Stomach (tissue), 9 donors: ENCODE results near the gene SSBP4. TPM values are rescaled to one million over a fixed set of nuclear protein-coding genes. Genes with fewer than 3 reads are reported as not detected.
A peak's percentile ranks its signal among the peaks of the same experiment; 100 is the strongest.

ENCODE experiments used
- DNase-seq, 2 donors: peaks; one replicate each; pipeline versions ENCODE4 v3.0.0 to v3.0.0-alpha.2; 2013 to 2019
- H3K27ac ChIP-seq, 5 donors: fragments of 200-600 bp in 4 of 5; sonication (generic) in 4 of 5; one replicate each; pipeline ENCODE4 v1.5.1; 2013 to 2019; ENCODE audit warnings: mild to moderate bottlenecking in 1 of 5, moderate library complexity in 1 of 5
- H3K27me3 ChIP-seq, 3 donors: fragments of 200-600 bp; sonication (generic); one replicate each; pipeline ENCODE4 v1.5.1; 2017 to 2019; ENCODE audit warnings: mixed run types in 1 of 3
- H3K36me3 ChIP-seq, 4 donors: fragments of 200-600 bp; sonication (generic); 1 replicate in 3 of 4; 2 replicates in 1 of 4; pipeline ENCODE4 v1.5.1; 2016 to 2019
- H3K4me1 ChIP-seq, 4 donors: fragments of 200-600 bp; sonication (generic); one replicate each; pipeline ENCODE4 v1.5.1; 2016 to 2019
- H3K4me3 ChIP-seq, 4 donors: fragments of 200-600 bp; sonication (generic) in 3 of 4; one replicate each; pipeline ENCODE4 v1.5.1; 2016 to 2019; ENCODE audit warnings: mild to moderate bottlenecking in 1 of 4
- H3K9me3 ChIP-seq, 4 donors: fragments of 200-600 bp; sonication (generic); one replicate each; pipeline ENCODE4 v1.5.1; 2016 to 2019
- EP300 ChIP-seq: sonication (generic); formaldehyde crosslinking; IDR thresholded peaks from one replicate; pipeline ENCODE4 v1.6.1; 2017; ENCODE audit warnings: antibody characterized with exemption
- POLR2A ChIP-seq, 4 donors: fragments of 450-650 bp; IDR thresholded peaks; one replicate each; pipeline ENCODE4 v1.6.1; 2016; ENCODE audit warnings: antibody characterized with exemption in 4 of 4, control low read depth in 2 of 4, mild to moderate bottlenecking in 1 of 4, moderate library complexity in 1 of 4
- POLR2AphosphoS5 ChIP-seq, 3 donors: sonication (generic); formaldehyde crosslinking; IDR thresholded peaks; one replicate each; pipeline ENCODE4 v1.6.1; 2016; ENCODE audit warnings: antibody characterized with exemption in 3 of 3
- WGBS, 5 donors: extraction: QIAGEN DNeasy Blood & Tissue Kit in 3 of 5; methylation state at CpG; one replicate each; pipeline versions ENCODE4 v1.1.5 to v1.1.7; 2013 to 2018; 5-methylcytosine and 5-hydroxymethylcytosine counted together
- intact Hi-C: fragments of 100-400 bp; cut with DNase I; formaldehyde crosslinking; loops from one replicate; pipeline ENCODE4 v1.15.1; 2023; ENCODE audit warnings: low total_unique reads
- polyA plus RNA-seq, 3 donors: library from polyadenylated mRNA; stranded (reverse); fragments of 200-250 nt; gene quantifications; one replicate each; pipeline ENCODE4 v1.2.3, GENCODE V29; 2013
- total RNA-seq, 5 donors: library from RNA; depleted of rRNA; stranded (reverse); fragments of >200 nt; gene quantifications; one replicate each; pipeline versions ENCODE4 v1.1.0 to v1.2.3, GENCODE V29; 2014 to 2016
- TF ChIP-seq, protein P1 (sequence below), 7 experiments: fragments of 450-650 bp in 4 of 7; fragments of 200-600 bp in 3 of 7; sonication (generic) in 3 of 7; IDR thresholded peaks; one replicate each; pipeline ENCODE4 v1.5.1; 2016 to 2019; ENCODE audit warnings: antibody characterized with exemption in 7 of 7, control low read depth in 2 of 7, mild to moderate bottlenecking in 1 of 7
- donor health status: healthy with polysubstance abuse.
- donor health status: Bipolar disorder and iron deficiency.
- donor health status: healthy.

The SSBP4 gene
- total and polyA plus RNA-seq, 8 donors: 22.8 to 253 (median 49.2) TPM

DNA sequence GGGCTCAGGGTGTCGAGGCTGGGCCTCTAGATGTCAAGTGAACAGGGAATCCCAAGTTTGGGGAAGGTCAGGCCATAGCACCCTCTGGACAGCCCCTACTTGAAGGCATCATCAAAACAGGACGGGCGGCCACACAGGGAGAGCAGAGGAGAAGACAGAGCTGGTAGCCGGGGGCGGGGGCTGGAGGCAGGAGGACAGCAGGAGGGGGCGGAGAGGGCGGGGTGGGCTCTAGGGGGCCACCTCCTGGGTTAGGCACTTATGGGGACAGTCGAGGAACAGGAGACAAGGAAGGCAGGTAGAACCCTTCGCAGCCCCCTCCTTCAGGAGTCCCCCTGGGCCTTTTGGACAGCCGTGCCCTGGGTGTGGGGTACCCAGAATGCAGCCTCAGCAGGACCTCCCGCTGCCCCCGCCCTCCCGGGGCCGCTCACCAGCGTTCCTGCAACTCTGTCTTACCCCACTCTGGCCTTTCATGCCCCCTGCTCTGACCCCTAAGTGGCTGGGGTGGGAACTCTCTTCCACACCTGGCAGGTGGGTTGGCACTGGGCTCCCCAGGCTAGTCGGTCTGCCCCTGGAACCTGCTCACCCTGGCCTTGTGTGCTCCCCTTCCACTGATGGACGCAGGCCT is 5.8 kb downstream of the SSBP4 start:
- intact Hi-C loops: no loop called here
- Histone ChIP-seq H3K27ac (peak overlapping the region in 4 of 5 donors; percentile 33 to 90 (median 70)), H3K27me3 (no peaks in the 10 kb centered on the region), H3K4me1 (peaks cover 50 to 100% (median 88%) of the 10 kb centered on the region in 4 donors), H3K36me3 (peaks cover 0 to 4% (median 0%) of the 10 kb centered on the region in 4 donors), H3K4me3 (no peak overlapping the region), H3K9me3 (no peaks in the 10 kb centered on the region)
- DNase-seq: no peak
- 81 to 90% (median 87%) methylated on average over 13 to 17 of the region's 17 CpGs for WGBS, 5 donors
- TF ChIP-seq POLR2AphosphoS5 (IDR thresholded peaks at IDR 0.05) (no peak), POLR2A (IDR thresholded peaks at IDR 0.05) (no peak)
- TF ChIP-seq, protein P1, sequence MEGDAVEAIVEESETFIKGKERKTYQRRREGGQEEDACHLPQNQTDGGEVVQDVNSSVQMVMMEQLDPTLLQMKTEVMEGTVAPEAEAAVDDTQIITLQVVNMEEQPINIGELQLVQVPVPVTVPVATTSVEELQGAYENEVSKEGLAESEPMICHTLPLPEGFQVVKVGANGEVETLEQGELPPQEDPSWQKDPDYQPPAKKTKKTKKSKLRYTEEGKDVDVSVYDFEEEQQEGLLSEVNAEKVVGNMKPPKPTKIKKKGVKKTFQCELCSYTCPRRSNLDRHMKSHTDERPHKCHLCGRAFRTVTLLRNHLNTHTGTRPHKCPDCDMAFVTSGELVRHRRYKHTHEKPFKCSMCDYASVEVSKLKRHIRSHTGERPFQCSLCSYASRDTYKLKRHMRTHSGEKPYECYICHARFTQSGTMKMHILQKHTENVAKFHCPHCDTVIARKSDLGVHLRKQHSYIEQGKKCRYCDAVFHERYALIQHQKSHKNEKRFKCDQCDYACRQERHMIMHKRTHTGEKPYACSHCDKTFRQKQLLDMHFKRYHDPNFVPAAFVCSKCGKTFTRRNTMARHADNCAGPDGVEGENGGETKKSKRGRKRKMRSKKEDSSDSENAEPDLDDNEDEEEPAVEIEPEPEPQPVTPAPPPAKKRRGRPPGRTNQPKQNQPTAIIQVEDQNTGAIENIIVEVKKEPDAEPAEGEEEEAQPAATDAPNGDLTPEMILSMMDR (IDR thresholded peaks at IDR 0.05): no peak

DNA sequence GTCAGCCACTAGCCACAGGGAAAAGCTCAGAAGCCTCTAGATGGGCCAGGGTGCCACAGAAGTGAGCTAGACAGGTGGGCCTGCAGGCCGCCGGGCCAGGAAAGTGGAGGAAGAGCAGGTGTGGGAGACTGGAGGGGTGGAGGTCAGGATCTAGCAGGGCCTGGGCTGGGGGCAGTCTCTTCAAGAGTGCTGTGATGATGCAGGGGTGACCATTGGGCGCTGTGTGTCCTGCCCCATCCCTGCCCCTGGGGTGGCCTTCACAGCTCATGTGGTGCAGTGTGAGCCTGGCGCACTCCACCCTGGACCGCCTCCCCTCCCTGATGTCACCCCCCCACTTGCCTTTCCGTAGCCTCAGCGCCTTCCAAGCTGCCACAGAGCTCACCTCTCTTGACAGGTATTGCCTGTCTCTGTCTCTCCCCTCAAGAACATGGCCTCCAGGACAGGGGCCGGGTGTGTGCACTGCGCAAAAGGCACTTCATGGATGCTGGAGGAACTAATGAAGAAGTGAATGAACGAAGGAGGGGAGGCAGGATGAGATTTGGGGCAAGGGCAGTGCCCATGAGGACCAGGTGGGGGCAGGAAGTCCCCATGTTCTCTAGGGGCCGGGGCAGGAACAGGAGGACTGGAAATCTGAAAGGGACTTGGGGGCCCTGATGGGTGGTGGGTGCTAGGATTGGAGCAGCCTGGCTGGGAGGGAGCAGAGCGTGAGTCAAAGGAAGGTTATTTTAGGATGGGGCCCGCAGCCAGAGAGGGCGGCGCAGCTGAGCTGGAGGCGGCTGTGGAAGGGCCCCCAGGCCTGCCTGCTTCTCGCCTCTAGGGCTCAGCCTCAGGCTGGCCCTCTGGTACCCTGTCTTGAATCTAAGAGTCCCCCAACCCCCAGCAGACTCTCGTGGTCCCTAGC is 6.6 kb downstream of the SSBP4 start:
- peaks cover 43 to 100% (median 85%) of the 10 kb centered on the region in 4 donors for H3K4me1 ChIP-seq
- peak overlapping the region in 4 of 5 donors; percentile 24 to 90 (median 70) for H3K27ac ChIP-seq

DNA sequence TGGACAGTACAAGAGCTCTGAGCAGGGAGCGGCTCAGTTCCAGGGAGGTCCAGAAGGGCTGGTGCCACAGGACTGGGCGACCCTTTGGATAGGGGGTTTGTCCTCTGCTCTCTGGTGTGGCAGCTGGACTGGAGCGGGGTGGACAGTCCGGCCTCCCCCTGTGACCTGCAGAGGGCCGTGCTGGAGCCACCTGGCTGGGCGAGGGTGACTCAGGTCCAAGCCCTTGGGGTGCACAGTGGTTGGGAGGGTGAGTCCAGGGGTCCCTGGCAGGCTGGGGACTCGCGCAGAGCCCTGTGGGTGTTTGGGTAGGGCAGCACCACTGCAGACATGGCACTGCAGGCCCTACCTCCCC is 7.2 kb downstream of the SSBP4 start:
- Histone ChIP-seq H3K9me3 (no peaks in the 10 kb centered on the region), H3K4me3 (no peak overlapping the region), H3K27ac (peak overlapping the region in 4 of 5 donors; percentile 24 to 90 (median 70)), H3K27me3 (no peaks in the 10 kb centered on the region), H3K4me1 (peaks cover 37 to 96% (median 79%) of the 10 kb centered on the region in 4 donors), H3K36me3 (peaks cover 0 to 8% (median 2%) of the 10 kb centered on the region in 4 donors)
- TF ChIP-seq, protein P1 (IDR thresholded peaks at IDR 0.05): no peak
- no peak for TF ChIP-seq POLR2A (IDR thresholded peaks at IDR 0.05)
- intact Hi-C loops: no loop called here
- no peak for DNase-seq
- 66 to 87% (median 82%) methylated on average over 6 to 8 of the region's 8 CpGs; no CpG with 5 or more reads in 1 of the 5 donors for WGBS, 5 donors

More for the DNA sequence above, 6.6 kb downstream of the SSBP4 start:
- intact Hi-C loops: no loop called here
- peaks cover 0 to 4% (median 2%) of the 10 kb centered on the region in 4 donors for H3K36me3 ChIP-seq
- DNase-seq: peak in 1 of 2 donors; percentile 76
- TF ChIP-seq, protein P1 (IDR thresholded peaks at IDR 0.05): no peak
- TF ChIP-seq POLR2A (IDR thresholded peaks at IDR 0.05) (no peak), POLR2AphosphoS5 (IDR thresholded peaks at IDR 0.05) (no peak), EP300 (no peak)
- H3K27me3 ChIP-seq: no peaks in the 10 kb centered on the region
- WGBS, 5 donors: 63 to 79% (median 70%) methylated on average over 16 to 18 of the region's 18 CpGs
- no peaks in the 10 kb centered on the region for H3K9me3 ChIP-seq
- no peak overlapping the region for H3K4me3 ChIP-seq

DNA sequence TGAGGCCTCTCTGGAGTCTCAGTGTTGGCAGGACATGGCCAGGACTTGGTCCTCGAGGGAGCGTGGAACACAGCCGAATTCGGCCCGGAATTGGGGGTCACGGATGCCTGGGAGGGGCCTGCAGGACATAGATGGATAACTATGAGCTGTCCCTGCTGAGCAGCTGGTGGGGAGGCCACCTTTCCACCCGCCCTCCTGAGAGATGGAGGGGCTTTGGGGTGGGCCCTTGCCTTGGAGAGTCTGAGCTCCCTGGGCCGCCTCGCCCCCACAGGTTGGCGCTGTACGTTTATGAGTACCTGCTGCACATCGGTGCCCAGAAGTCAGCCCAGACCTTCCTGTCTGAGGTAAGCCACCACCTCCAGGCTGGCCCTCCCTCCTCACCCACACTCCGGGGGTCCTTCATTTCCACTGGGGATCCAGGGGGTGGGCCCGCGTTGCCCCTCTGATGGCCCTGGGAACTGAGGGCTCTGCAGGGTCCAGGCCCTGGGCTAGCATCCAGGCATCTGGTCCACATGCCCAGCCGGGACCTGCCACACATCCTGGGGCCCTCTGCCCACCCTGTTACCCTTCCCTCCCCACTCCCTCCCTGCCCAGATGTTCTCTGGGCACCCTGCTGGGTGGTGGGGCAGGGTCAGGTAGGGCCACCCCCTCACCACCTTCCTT is 8.0 kb downstream of the SSBP4 start:
- WGBS, 5 donors: 70 to 87% (median 78%) methylated on average over 12 to 16 of the region's 16 CpGs
- TF ChIP-seq POLR2A (IDR thresholded peaks at IDR 0.05) (no peak), EP300 (no peak), POLR2AphosphoS5 (IDR thresholded peaks at IDR 0.05) (no peak)
- TF ChIP-seq, protein P1 (IDR thresholded peaks at IDR 0.05): no peak
- peaks cover 0 to 8% (median 2%) of the 10 kb centered on the region in 4 donors for H3K36me3 ChIP-seq
- H3K27ac ChIP-seq: peak overlapping the region in 3 of 5 donors; percentile 67 to 90 (median 73)
- no peak overlapping the region for H3K4me3 ChIP-seq
- no peak for DNase-seq
- H3K9me3 ChIP-seq: no peaks in the 10 kb centered on the region
- H3K4me1 ChIP-seq: peaks cover 36 to 88% (median 72%) of the 10 kb centered on the region in 4 donors
- intact Hi-C loops: no loop called here
- no peaks in the 10 kb centered on the region for H3K27me3 ChIP-seq
